ENCODE measurements around the gene HAGHL. TPM values are rescaled to one million over a fixed set of nuclear protein-coding genes. Genes with fewer than 3 reads are reported as not detected.

HAGHL gene
- total RNA-seq, 1 experiment from 2014 or later = 6.8 TPM

DNA sequence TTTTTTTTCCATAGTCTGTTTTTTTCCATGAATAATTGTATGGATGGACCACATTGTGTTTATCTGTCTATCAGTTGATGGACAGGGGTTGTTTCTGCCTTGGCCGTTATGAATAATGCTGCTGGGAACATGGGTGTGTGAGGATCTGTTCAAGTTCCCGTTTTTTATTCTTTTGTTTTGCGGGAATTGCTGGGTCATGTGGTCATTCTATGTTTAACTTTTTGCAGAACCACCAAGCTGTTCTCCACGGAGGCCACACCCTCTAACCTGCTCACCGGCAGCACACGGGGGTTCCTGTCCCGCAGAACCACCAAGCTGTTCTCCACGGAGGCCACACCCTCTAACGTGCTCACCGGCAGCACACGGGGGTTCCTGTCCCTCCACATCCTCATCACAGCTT is 27.8 kb downstream of the HAGHL start:
- Mint-ChIP-seq H3K36me3 (ENCODE audit: insufficient read depth, unreplicated experiment) (peaks cover 10% of the 10 kb centered on the region), H3K4me1 (ENCODE audit: low read depth, unreplicated experiment) (peaks cover 7% of the 10 kb centered on the region), H3K27ac (ENCODE audit: unreplicated experiment) (no peak overlapping the region), H3K9me3 (ENCODE audit: unreplicated experiment) (no peaks in the 10 kb centered on the region), H3K4me3 (ENCODE audit: unreplicated experiment) (no peak overlapping the region), H3K27me3 (ENCODE audit: insufficient read depth, unreplicated experiment) (no peaks in the 10 kb centered on the region)
- no peaks in the 10 kb centered on the region for H3K9me3 ChIP-seq
- peaks cover 10% of the 10 kb centered on the region for H3K4me1 ChIP-seq
- H3K27me3 ChIP-seq (replicated peaks; ENCODE audit: control insufficient read depth, insufficient read depth, low read length) = no peaks in the 10 kb centered on the region
- no peaks in the 10 kb centered on the region for H3K36me3 ChIP-seq (ENCODE audit: control insufficient read depth, insufficient read depth, low read length)
- intact Hi-C loops (cut with micrococcal nuclease; ENCODE audit: unreplicated experiment) = no loop called here
- no TSS peak for BruUV-seq (replicated peaks)
- ChIA-PET CTCF (no interaction called here), POLR2A (no interaction called here)
- TF ChIP-seq, protein P1, sequence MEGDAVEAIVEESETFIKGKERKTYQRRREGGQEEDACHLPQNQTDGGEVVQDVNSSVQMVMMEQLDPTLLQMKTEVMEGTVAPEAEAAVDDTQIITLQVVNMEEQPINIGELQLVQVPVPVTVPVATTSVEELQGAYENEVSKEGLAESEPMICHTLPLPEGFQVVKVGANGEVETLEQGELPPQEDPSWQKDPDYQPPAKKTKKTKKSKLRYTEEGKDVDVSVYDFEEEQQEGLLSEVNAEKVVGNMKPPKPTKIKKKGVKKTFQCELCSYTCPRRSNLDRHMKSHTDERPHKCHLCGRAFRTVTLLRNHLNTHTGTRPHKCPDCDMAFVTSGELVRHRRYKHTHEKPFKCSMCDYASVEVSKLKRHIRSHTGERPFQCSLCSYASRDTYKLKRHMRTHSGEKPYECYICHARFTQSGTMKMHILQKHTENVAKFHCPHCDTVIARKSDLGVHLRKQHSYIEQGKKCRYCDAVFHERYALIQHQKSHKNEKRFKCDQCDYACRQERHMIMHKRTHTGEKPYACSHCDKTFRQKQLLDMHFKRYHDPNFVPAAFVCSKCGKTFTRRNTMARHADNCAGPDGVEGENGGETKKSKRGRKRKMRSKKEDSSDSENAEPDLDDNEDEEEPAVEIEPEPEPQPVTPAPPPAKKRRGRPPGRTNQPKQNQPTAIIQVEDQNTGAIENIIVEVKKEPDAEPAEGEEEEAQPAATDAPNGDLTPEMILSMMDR (IDR thresholded peaks at IDR 0.05; ENCODE audit: insufficient read depth in 1 of 2, low read depth in 1 of 2, low read length in 1 of 2, severe bottlenecking in 1 of 2, unreplicated experiment in 1 of 2) = no peak
- no peak for DNase-seq
- no peak overlapping the region for H3K4me3 ChIP-seq (ENCODE audit: low read depth, low read length)

DNA sequence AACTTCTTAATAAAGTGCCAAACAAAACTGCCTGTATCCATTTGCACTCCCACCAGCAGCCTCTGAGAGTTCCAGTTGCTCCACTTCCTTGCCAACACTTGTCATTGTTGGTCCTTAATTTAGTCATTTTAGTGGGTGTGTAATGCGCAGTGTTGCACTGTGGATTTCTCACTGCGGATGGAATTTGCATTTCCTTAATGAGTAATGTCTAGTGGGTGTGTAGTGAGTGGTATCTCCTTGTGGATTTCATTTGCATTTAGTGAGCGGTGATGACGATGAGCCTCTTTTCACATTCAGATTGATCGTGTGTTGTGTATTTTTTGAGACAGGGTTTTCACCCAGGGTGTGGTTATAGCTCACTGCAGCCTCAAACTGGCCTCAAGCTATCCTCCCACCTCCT is 29.5 kb downstream of the HAGHL start:
- Histone ChIP-seq H3K4me1 (peaks cover 25% of the 10 kb centered on the region), H3K9me3 (no peaks in the 10 kb centered on the region), H3K27me3 (replicated peaks; ENCODE audit: control insufficient read depth, insufficient read depth, low read length) (no peaks in the 10 kb centered on the region), H3K4me3 (ENCODE audit: low read depth, low read length) (no peak overlapping the region), H3K36me3 (ENCODE audit: control insufficient read depth, insufficient read depth, low read length) (no peaks in the 10 kb centered on the region)
- Mint-ChIP-seq H3K27ac (ENCODE audit: unreplicated experiment) (no peak overlapping the region), H3K4me3 (ENCODE audit: unreplicated experiment) (no peak overlapping the region), H3K4me1 (ENCODE audit: low read depth, unreplicated experiment) (peaks cover 7% of the 10 kb centered on the region), H3K9me3 (ENCODE audit: unreplicated experiment) (no peaks in the 10 kb centered on the region), H3K27me3 (ENCODE audit: insufficient read depth, unreplicated experiment) (no peaks in the 10 kb centered on the region), H3K36me3 (ENCODE audit: insufficient read depth, unreplicated experiment) (peaks cover 10% of the 10 kb centered on the region)
- no TSS peak for BruUV-seq (replicated peaks)
- no peak for DNase-seq
- intact Hi-C loops (cut with micrococcal nuclease; ENCODE audit: unreplicated experiment) = no loop called here
- ChIA-PET CTCF (no interaction called here), POLR2A (no interaction called here)
- TF ChIP-seq, protein P1 (IDR thresholded peaks at IDR 0.05; ENCODE audit: insufficient read depth in 1 of 2, low read depth in 1 of 2, low read length in 1 of 2, severe bottlenecking in 1 of 2, unreplicated experiment in 1 of 2) = no peak

DNA sequence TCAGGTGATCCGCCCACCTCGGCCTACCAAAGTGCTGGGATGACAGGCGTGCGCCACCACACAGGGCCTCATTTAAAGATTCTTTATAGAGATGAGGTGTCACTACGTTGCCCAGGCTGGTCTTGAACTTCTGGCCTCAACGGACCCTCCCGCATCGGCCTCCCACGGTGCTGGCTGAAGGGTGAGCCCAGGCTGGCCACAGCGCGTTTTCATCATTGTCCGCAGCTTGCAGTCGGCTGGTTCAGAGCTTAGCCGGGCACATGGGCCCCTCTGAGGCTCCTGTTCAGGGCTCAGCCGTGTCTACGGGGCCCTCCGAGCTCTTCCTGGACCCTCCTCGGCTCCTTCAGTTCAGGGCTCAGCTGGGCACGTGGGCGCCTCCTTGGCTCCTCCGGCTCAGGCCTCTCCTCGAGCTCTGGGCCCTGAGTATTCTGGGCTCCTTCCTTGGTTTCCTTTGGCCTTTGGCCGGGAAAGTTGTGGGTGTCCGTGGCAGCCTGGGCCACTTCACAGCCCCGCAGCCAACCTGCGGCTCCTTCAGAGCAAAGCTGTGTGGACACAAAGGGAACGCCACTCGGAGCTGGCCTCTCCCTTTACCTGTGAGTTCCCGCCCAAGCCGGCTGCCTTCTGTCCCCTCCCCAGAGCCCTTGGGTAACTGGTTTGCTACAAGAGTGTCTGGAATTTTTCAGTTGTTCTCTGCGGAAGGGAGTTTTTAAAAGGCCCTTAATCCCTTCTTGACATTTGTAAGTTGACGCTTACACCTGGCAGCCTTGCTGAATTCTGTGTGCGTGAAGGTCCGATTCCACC is 32.4 kb downstream of the HAGHL start:
- Mint-ChIP-seq H3K27ac (ENCODE audit: unreplicated experiment) (peak overlapping the region; percentile 50), H3K4me3 (ENCODE audit: unreplicated experiment) (no peak overlapping the region), H3K9me3 (ENCODE audit: unreplicated experiment) (no peaks in the 10 kb centered on the region), H3K4me1 (ENCODE audit: low read depth, unreplicated experiment) (no peaks in the 10 kb centered on the region), H3K36me3 (ENCODE audit: insufficient read depth, unreplicated experiment) (peaks cover 6% of the 10 kb centered on the region), H3K27me3 (ENCODE audit: insufficient read depth, unreplicated experiment) (no peaks in the 10 kb centered on the region)
- Histone ChIP-seq H3K4me1 (peaks cover 25% of the 10 kb centered on the region), H3K9me3 (no peaks in the 10 kb centered on the region), H3K4me3 (ENCODE audit: low read depth, low read length) (no peak overlapping the region), H3K27me3 (replicated peaks; ENCODE audit: control insufficient read depth, insufficient read depth, low read length) (no peaks in the 10 kb centered on the region), H3K36me3 (ENCODE audit: control insufficient read depth, insufficient read depth, low read length) (no peaks in the 10 kb centered on the region)
- ChIA-PET POLR2A (no interaction called here), CTCF (no interaction called here)
- BruUV-seq (replicated peaks) = no TSS peak
- TF ChIP-seq, protein P1 (IDR thresholded peaks at IDR 0.05; ENCODE audit: insufficient read depth in 1 of 2, low read depth in 1 of 2, low read length in 1 of 2, severe bottlenecking in 1 of 2, unreplicated experiment in 1 of 2) = no peak
- peak in 1 of 2 experiments; percentile 50 for DNase-seq
- intact Hi-C loops (cut with micrococcal nuclease; ENCODE audit: unreplicated experiment) = no loop called here
